K562 treated with DMSO at 1 percent for 48 hours (cell line): ENCODE data around the gene CDY2A. TPM values are rescaled to one million over a fixed set of nuclear protein-coding genes. Genes with fewer than 3 reads are reported as not detected.

Source experiments
- total RNA-seq: library from RNA; unstranded; fragments of 300-600 nt; gene quantifications from 2 replicates; pipeline ENCODE4 v1.2.3, GENCODE V29; 2022; ENCODE audit warnings: low replicate concordance; ENCODE audit errors: extremely low read depth

Gene CDY2A
- total RNA-seq, result not detected in 2 replicates

GRCh38 chrY:18025487-18025886 is at the start of gene CDY2A:
Gene CDY2A (plus strand): TSS chrY:18025787. CDS start chrY:18026115, 328 bp downstream.

Other genes with a start within 250 kb of the CDY2A start
- gene CDY2B, start 145.6 kb upstream of the CDY2A start, total RNA-seq, result not detected in 2 replicates